GM23248 (cell line): ENCODE data around the gene ASRGL1. TPM values are rescaled to one million over a fixed set of nuclear protein-coding genes. Genes with fewer than 3 reads are reported as not detected.

Experiments used
- DNase-seq: peaks from one replicate; pipeline ENCODE4 v3.0.0-alpha.2; 2015
- H2AFZ ChIP-seq: fragments of 200-600 bp; sonication (generic); 2 replicates; pipeline ENCODE4 v1.6.1; 2016; ENCODE audit warnings: antibody characterized with exemption
- H3F3A ChIP-seq: fragments of 200-600 bp; sonication (generic); 2 replicates; pipeline ENCODE4 v1.6.1; 2016; ENCODE audit warnings: mild to moderate bottlenecking, antibody characterized with exemption, mixed run types; ENCODE audit not compliant: insufficient read depth
- H3K27ac ChIP-seq: fragments of 200-600 bp; sonication (generic); 2 replicates; pipeline ENCODE4 v1.5.1; 2016; ENCODE audit warnings: mild to moderate bottlenecking
- H3K27me3 ChIP-seq: fragments of 200-600 bp; sonication (generic); replicated peaks from 2 replicates; pipeline ENCODE4 v1.6.1; 2016; ENCODE audit warnings: mild to moderate bottlenecking; ENCODE audit not compliant: insufficient read depth
- H3K36me3 ChIP-seq: fragments of 200-600 bp; sonication (generic); 2 replicates; pipeline ENCODE4 v1.6.1; 2016; ENCODE audit warnings: low read depth, mild to moderate bottlenecking
- H3K4me1 ChIP-seq: fragments of 200-600 bp; sonication (generic); 2 replicates; pipeline ENCODE4 v1.6.1; 2016; ENCODE audit warnings: mild to moderate bottlenecking; ENCODE audit not compliant: insufficient read depth
- H3K4me2 ChIP-seq: fragments of 200-600 bp; sonication (generic); one replicate; pipeline ENCODE4 v1.6.1; 2016; ENCODE audit warnings: mild to moderate bottlenecking; ENCODE audit not compliant: unreplicated experiment
- H3K4me3 ChIP-seq: fragments of 200-600 bp; sonication (generic); 2 replicates; pipeline ENCODE4 v1.5.1; 2016; ENCODE audit warnings: mild to moderate bottlenecking
- H3K79me2 ChIP-seq: fragments of 200-600 bp; sonication (generic); 2 replicates; pipeline ENCODE4 v1.6.1; 2016; ENCODE audit warnings: mild to moderate bottlenecking; ENCODE audit not compliant: insufficient read depth
- H3K9ac ChIP-seq: fragments of 200-600 bp; sonication (generic); 2 replicates; pipeline ENCODE4 v1.6.1; 2016; ENCODE audit warnings: mild to moderate bottlenecking
- H3K9me2 ChIP-seq: fragments of 200-600 bp; sonication (generic); 2 replicates; pipeline ENCODE4 v1.6.1; 2016; ENCODE audit warnings: mixed run types, mild to moderate bottlenecking, moderate library complexity; ENCODE audit not compliant: insufficient read depth
- H3K9me3 ChIP-seq: fragments of 200-600 bp; sonication (generic); one replicate; pipeline ENCODE4 v1.6.1; 2017; ENCODE audit warnings: low read depth
- H4K20me1 ChIP-seq: fragments of 200-600 bp; sonication (generic); 2 replicates; pipeline ENCODE4 v1.6.0; 2016; ENCODE audit not compliant: insufficient read depth
- EZH2 ChIP-seq: fragments of 200-600 bp; sonication (generic); IDR thresholded peaks from 2 replicates; pipeline ENCODE4 v1.6.1; 2018; ENCODE audit warnings: antibody characterized with exemption, mild to moderate bottlenecking; ENCODE audit not compliant: insufficient read depth, poor library complexity, severe bottlenecking
- EZH2phosphoT487 ChIP-seq: fragments of 200-600 bp; sonication (generic); IDR thresholded peaks from 2 replicates; pipeline ENCODE4 v1.6.1; 2018; ENCODE audit warnings: antibody characterized with exemption, moderate library complexity, mild to moderate bottlenecking, low read depth; ENCODE audit not compliant: insufficient read depth
- WGBS, 2 experiments: methylation state at CpG; one replicate each; pipeline ENCODE4 v1.1.6; 2015 to 2017; ENCODE audit warnings: low lambda C conversion rate in 2 of 2, low coverage in 1 of 2; ENCODE audit errors: missing lambda C conversion rate in 2 of 2; 5-methylcytosine and 5-hydroxymethylcytosine counted together
- in situ Hi-C: fragments of 300-500 bp; cut with MboI; formaldehyde crosslinking; loops from 2 replicates; pipeline ENCODE4 v1.15.0; 2020
- polyA plus RNA-seq: library from polyadenylated mRNA; unstranded; fragments of >200 nt; fragmentation: Nextera tagmentation; extraction: Ambion mirVana; gene quantifications from 2 replicates; pipeline ENCODE4 v1.2.1, GENCODE V29; 2016
- total RNA-seq: library from RNA; depleted of rRNA; stranded (reverse); fragments of >200 nt; shearing (Covaris generic); gene quantifications from 2 replicates; pipeline ENCODE4 v1.2.3, GENCODE V29; 2014; rRNA removed

ASRGL1 gene
- total and polyA plus RNA-seq, 2 experiments from 2014 or later, result 0.43 to 0.59 TPM

GRCh38 chr11:62438641-62439040, 101.4 kb downstream of the ASRGL1 start:
- Histone ChIP-seq H3K36me3 (no peaks in the 10 kb centered on the region), H3K27ac (no peak overlapping the region), H3K4me3 (no peak overlapping the region), H2AFZ (no peak overlapping the region), H4K20me1 (no peaks in the 10 kb centered on the region), H3K9ac (no peak overlapping the region), H3K27me3 (no peaks in the 10 kb centered on the region), H3F3A (0 out of 2 replicates have a peak, but pooled peaks cover 6% of the 10 kb centered on the region), H3K4me1 (peaks cover 20% of the 10 kb centered on the region), H3K9me3 (no peaks in the 10 kb centered on the region), H3K9me2 (no peaks in the 10 kb centered on the region), H3K79me2 (no peaks in the 10 kb centered on the region), H3K4me2 (no peak overlapping the region)
- in situ Hi-C loops, result no loop called here
- DNase-seq, result no peak
- TF ChIP-seq EZH2phosphoT487 (no peak), EZH2 (no peak)
- WGBS, 2 experiments, result 84 to 89% methylated on average over 4 of the region's 4 CpGs

GRCh38 chr11:62439785-62440602, 102.7 kb downstream of the ASRGL1 start:
- H3K9me3 ChIP-seq, result no peaks in the 10 kb centered on the region
- peak overlapping the region; percentile 44 for H3K4me3 ChIP-seq
- peaks cover 30% of the 10 kb centered on the region for H3K4me1 ChIP-seq
- no peaks in the 10 kb centered on the region for H4K20me1 ChIP-seq
- in situ Hi-C loops, result no loop called here
- H3K9me2 ChIP-seq, result no peaks in the 10 kb centered on the region
- peak; percentile 83 for DNase-seq
- 15 to 16% methylated on average over 23 of the region's 23 CpGs for WGBS, 2 experiments
- H2AFZ ChIP-seq, result peak overlapping the region; percentile 83
- TF ChIP-seq EZH2phosphoT487 (no peak), EZH2 (no peak)
- H3F3A ChIP-seq, result peaks cover 16% of the 10 kb centered on the region; the same call in 1 of the 2 replicates
- H3K27me3 ChIP-seq, result no peaks in the 10 kb centered on the region
- peak overlapping the region; percentile 77 for H3K27ac ChIP-seq
- no peaks in the 10 kb centered on the region for H3K79me2 ChIP-seq
- no peaks in the 10 kb centered on the region for H3K36me3 ChIP-seq
- peak overlapping the region; percentile 57 for H3K9ac ChIP-seq
- peak overlapping the region; percentile 75 for H3K4me2 ChIP-seq

Other genes with a start within 250 kb of the ASRGL1 start
- gene INCENP, start 213.4 kb upstream of the ASRGL1 start, total RNA-seq, result 16.0 and 39.5 TPM in 2 replicates
- 4.6 and 5.1 TPM in 2 replicates for gene INCENP, start 213.4 kb upstream of the ASRGL1 start, polyA plus RNA-seq
- gene SCGB1D1, start 147.2 kb upstream of the ASRGL1 start, total RNA-seq, result not detected in 2 replicates
- gene SCGB1D1, start 147.2 kb upstream of the ASRGL1 start, polyA plus RNA-seq, result not detected in 2 replicates
- gene SCGB2A1, start 128.8 kb upstream of the ASRGL1 start, total RNA-seq, result not detected in 2 replicates
- gene SCGB2A1, start 128.8 kb upstream of the ASRGL1 start, polyA plus RNA-seq, result not detected in 2 replicates
- not detected in 2 replicates for gene SCGB1D2, start 95.2 kb upstream of the ASRGL1 start, total RNA-seq
- gene SCGB1D2, start 95.2 kb upstream of the ASRGL1 start, polyA plus RNA-seq, result not detected in 2 replicates
- gene SCGB2A2, start 67.3 kb upstream of the ASRGL1 start, total RNA-seq, result not detected in 2 replicates
- gene SCGB2A2, start 67.3 kb upstream of the ASRGL1 start, polyA plus RNA-seq, result not detected in 2 replicates
- gene SCGB1D4, start 38.4 kb upstream of the ASRGL1 start, total RNA-seq, result not detected in 2 replicates
- gene SCGB1D4, start 38.4 kb upstream of the ASRGL1 start, polyA plus RNA-seq, result not detected in 2 replicates
- not detected in 2 replicates for gene SCGB1A1, start 81.6 kb downstream of the ASRGL1 start, total RNA-seq
- gene SCGB1A1, start 81.6 kb downstream of the ASRGL1 start, polyA plus RNA-seq, result not detected in 2 replicates
- 548 and 557 TPM in 2 replicates for gene AHNAK, start 209.4 kb downstream of the ASRGL1 start, total RNA-seq
- 163 and 167 TPM in 2 replicates for gene AHNAK, start 209.4 kb downstream of the ASRGL1 start, polyA plus RNA-seq
- gene EEF1G, start 236.4 kb downstream of the ASRGL1 start, total RNA-seq, result 1,322 and 1,677 TPM in 2 replicates
- gene EEF1G, start 236.4 kb downstream of the ASRGL1 start, polyA plus RNA-seq, result 533 and 544 TPM in 2 replicates